ENCODE data around the gene PTPN2.
"Not testable (repeated sequence)": the region's sequence is repeated elsewhere in the genome, so short reads cannot be mapped to it uniquely, and the experiment has no call there.

Gene PTPN2

DNA sequence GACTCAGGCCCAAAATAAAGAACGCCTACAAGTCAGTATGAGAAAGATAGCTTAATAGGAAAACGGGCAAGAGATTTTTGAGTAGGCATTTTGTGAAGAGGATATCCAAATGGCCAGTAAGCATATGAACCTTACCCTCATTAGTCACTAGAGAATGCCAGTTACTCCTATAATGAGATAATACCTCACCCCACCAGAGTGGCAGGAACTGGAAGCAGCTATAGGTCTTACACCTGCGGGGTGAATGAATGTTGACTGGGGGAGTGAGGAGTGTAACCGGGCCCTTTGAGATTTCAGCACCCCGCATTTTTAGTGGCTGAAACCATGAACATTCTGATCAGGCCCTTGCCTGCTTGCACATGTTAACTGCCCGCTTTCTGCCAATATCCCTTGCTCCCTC is 7.5 kb upstream of the PTPN2 start:
- no peak for DNase-seq (ENCODE audit: low read depth)

DNA sequence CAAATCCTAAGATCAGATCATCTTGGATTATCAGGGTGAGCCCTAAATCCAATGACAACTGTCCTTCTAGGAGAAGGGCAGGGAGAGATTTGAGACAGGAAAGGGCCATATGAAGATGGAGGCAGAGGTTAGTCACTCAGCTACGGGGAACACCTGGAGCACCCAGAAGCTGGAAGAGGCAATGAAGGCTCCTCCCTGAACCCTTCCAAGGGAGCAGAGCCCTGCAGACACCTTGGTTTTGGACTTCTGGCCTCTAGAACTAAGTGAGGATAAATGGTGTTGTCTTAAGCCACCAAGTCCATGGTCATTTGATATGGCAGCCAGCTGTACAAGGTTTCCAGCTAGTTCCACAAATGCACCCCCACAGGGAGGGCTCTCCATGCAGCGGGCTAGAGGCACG is 6.9 kb upstream of the PTPN2 start:
- DNase-seq (ENCODE audit: low read depth) = no peak

DNA sequence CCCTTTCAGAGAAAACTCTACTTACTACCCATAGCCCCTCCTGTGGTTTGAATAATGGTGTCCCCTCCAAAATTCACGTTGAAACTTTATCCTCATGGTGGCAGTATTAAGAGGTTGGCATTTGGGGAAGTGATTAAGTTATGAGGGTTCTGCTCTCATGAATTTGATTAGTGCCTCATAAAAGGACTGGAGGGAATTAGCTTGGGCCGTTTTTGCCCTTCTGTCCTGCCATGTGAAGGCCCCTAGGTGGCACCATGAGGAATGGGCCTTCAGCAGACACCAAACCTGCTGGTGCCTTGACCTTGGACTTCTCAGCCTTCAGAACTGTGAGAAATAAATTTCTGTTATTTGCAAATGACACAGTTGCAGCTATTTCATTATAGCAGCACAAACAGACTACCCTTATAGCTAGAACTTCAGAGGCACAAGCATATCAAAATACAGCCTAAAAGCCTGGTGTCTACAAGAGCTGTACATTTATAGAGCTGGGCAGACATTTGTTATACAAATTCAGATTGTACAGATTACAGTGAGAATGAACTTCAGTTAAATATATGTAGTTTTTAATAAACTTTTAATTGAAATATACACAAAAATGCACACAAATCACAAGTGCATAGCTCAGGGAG is 2.6 kb upstream of the PTPN2 start:
- no peak for DNase-seq (ENCODE audit: low read depth)

DNA sequence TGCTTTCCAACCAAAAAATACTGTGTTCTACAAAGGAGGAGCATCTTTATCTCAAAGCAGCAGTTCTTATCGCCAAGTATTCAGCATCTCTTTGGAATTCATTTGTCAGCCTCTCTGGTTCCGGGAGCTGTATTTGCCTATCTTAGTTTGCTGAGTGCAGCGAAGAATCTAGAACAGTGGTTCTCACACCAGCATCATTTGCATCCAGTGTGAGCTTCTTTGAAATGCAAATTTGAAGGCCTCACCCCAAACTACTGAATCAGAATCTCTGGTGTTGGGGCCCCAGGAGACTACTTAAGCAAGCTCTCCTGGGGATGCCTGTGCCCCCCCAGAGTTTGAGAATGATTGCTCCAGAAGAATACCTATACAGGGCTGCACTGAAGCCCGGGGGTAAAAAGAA is 1.5 kb upstream of the PTPN2 start:
- no peak for DNase-seq (ENCODE audit: low read depth)

- DNase-seq (ENCODE audit: low read depth) = no peak
These were observed 628 bp upstream of the PTPN2 start for GRCh38 chr18:12884406-12885323.

DNA sequence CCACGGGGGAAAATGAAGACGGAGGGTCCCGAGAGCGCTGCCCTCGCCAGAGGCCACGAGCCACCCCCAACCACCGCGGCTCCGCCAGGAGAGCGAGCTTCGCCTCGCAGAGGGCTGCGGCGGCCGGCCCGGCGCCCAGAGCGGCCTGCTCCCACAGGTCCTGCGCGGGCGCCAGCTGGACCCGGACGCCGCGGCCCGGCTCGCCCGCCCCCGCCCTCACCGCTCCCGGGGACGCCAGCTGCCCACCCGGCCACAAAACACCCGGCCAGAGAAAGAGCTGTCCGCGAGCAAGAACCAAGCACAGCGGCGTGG is 709 bp downstream of the PTPN2 start:
- no peak for DNase-seq (ENCODE audit: low read depth)

DNA sequence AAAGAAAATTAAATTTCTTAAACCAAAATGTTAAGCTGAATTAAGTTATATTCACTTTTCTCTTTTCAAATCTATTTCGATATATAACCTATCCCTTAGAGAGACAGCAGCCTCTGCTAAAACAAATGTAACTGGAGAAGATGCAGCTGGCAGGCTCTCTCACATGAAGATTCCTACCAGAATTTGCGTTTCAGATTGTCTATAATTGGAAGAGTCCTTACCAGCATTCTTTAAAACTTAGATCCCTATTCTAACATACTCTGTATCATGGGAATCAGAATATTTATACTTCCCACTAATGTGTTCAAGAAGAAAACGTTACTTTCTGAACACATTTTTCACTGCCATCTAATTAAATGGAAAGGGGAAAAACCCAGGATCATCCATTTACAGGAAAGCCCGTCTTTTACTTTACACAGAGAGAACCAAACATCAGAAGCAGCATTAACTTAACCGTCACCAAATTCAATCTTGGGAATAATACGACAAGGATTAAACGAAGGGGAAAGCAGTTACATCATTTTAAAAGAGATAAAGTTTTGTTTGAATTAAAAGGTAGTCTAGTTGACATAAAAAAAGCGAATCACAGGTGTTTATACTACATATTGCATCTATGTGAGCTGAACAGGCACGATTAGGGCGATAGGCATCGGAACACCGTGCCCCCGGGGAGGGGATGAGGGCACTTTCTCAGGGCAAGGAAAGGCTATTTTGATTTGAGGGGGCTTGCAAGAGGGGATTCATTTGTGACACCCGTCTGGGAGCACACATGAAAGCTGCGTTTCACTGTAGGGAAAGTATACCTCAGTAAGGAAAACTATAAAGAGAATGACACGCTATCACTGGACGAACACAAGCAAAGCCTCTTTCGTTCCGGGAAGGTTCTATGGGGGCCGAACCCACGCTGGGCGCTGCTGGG is 1.3 kb downstream of the PTPN2 start:
- no peak for DNase-seq (ENCODE audit: low read depth)

GRCh38 chr18:12880541-12880910 is 3.5 kb downstream of the PTPN2 start:
- DNase-seq (ENCODE audit: low read depth) = no peak

DNA sequence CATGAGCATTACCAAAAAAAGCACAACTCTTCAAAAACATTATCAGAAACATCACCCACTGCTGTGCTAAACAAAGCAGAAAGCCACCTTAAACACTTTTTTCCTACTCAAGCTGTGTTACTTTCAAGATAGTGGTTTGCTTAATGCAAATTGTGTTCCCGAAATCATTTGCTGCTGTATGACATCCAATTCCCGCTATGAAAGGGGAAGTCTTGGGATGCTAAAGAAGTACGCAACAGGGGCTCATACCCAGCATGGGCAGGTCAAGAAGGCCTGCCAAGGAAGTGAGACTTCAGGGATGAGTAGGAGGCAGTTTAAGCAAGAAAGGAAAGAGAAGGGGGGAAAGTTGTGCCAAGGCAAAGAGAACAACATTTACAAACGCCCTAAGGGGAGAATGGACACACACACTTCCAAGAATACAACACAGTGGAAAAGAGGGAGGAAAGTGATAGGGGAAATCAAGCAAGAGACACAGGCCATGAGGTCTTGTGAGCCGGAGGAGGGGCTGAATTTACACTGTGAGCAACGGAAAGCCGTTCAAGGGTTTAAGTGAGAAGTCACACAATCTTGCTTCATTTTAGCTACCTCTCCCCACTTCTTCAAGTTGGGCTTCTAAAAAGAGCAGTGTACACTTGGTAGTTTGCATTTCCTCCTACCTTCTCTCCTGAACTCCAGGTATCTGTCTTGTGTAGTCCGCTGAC is 4.0 kb downstream of the PTPN2 start:
- no peak for DNase-seq (ENCODE audit: low read depth)

- not testable (repeated sequence) for DNase-seq (ENCODE audit: low read depth)
These were observed 9.0 kb downstream of the PTPN2 start for GRCh38 chr18:12874992-12875391.

DNA sequence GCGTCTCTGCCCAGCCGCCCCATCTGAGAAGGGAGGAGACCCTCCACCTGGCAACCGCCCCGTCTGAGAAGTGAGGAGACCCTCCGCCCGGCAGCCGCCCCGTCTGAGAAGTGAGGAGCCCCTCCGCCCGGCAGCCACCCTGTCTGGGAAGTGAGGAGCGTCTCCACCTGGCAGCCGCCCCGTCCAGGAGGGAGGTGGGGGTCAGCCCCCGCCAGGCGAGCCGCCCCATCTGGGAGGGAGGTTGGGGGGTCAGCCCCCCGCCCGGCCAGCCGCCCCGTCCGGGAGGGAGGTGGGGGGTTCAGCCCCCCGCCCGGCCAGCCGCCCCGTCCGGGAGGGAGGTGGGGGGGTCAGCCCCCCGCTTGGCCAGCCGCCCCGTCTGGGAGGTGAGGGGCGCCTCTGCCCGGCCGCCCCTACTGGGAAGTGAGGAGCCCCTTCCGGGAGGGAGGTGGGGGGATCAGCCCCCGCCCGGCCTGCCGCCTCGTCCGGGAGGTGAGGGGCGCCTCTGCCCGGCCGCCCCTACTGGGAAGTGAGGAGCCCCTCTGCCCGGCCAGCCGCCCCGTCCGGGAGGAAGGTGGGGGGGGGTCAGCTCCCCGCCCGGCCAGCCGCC is 10.0 kb downstream of the PTPN2 start:
- DNase-seq (ENCODE audit: low read depth) = not testable (repeated sequence)

- DNase-seq (ENCODE audit: low read depth) = no peak
These were observed 11.6 kb downstream of the PTPN2 start for GRCh38 chr18:12872408-12872807.

DNA sequence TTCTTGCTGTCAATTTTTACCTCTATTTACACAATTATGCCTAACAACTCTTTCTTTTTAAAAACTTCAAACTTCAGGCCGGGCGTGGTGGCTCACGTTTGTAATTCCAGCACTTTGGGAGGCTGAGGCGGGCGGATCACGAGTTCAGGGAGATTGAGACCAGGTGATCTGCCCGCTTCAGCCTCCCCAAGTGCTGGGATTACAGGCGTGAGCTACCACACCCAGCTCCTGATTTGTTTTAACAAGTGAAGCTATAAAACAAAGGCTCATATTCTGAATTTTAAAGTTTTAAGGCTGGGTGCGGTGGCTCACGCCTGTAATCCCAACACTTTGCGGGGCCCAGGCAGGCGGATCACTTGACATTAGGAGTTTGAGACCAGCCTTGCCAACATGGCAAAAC is 15.5 kb downstream of the PTPN2 start:
- DNase-seq (ENCODE audit: low read depth) = no peak

DNA sequence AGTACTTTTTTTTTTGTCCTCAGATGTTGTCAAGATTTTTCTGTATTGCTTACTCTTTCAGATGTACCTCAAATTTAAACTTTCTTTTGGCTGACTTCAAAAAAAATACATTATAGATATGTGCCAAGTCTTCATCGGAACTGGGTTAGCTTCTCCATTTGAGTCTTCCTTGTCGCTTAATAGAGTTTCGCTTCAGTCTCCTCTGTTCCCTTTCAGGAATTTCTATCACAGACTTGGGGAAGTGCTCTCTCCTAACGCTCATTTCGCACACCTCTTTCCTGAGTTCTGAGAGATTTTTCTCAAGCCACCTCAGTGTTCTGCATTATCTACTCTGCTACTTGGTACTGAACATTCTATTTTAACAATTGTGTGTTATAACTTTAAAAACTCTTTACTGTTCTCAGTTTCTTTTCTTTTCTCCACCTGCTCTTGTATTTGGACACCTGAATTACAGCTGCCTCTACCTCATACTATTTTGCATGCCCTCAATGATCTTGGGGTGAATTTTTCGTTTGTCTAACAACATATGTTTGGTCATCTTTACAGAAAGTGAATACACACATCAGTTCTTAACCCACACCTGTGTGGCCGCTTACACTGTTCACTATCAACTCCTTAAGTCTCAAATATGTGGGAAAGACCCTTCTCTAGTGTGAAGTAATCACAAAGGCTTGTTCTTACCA is 16.5 kb downstream of the PTPN2 start:
- DNase-seq (ENCODE audit: low read depth) = no peak

DNA sequence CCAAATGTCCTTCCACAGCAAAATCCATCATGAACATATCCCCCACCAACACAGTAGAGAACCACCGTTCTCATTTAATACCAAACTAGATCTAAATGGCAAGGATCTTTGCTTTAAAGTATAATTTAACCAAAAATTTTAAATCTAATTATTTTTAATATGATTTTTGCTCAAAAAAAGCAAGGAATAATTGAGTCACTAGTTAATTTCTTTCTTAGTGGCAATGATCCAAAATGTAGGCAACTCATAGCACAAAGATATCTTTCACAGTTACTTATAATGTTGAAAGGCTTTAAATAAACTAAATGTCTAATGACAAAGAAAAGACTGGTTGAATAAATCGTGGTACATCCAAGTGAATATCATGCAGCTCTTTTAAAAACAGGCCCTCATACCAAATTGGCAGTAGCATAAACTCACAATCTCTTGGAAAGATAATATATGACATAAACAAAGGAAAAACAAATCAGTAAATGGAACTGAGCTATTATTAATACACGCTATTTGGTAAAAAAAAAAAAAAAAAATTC is 20.3 kb downstream of the PTPN2 start:
- DNase-seq (ENCODE audit: low read depth) = no peak

DNA sequence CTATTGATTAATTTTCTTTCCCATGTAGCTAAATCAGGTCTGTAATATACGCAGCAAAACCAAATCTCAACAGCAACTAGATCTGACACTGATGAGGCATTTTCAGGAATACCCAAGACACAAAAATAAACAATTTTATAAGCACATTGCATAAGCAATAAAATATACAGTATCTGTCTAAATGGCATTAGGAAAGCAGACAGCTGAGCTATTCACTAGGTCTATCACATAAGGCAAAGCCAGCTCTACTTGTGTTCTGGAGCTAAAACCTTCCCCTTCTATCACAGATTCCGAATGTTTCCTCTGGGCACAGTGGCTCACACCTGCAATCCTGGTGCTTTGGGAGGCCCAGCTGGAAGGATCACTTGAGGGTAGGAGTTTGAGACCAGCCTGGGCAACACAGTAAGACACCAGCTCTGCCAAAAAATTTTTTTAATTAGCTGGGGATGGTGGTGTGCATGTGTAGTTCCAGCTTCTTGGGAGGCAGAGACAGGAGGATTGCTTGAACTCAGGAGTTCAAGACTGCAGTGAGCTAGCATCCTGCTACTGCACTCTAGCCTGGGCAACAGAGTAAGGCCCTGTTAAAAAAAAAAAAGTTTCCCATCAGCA is 21.1 kb downstream of the PTPN2 start:
- DNase-seq (ENCODE audit: low read depth) = no peak

GRCh38 chr18:12862467-12862866 is 21.6 kb downstream of the PTPN2 start:
- no peak for DNase-seq (ENCODE audit: low read depth)

DNA sequence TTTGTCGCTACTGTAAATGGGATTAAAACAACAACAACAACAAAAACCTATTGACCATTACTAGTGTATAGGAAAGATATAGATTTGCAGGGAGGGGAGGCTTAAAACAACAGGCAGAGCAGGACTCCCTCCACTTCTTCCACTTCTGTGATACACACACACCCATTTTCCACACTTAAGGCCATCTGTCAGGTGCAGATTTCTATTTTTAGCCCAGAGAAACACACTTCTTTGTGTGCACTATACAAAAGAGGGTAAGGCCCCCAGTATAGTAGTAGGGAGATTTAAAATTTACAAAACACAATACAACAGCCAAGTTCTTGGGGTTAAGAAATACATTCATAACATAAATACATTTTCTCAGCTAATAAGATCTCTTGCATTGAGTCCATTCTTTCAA is 22.4 kb downstream of the PTPN2 start:
- no peak for DNase-seq (ENCODE audit: low read depth)

DNA sequence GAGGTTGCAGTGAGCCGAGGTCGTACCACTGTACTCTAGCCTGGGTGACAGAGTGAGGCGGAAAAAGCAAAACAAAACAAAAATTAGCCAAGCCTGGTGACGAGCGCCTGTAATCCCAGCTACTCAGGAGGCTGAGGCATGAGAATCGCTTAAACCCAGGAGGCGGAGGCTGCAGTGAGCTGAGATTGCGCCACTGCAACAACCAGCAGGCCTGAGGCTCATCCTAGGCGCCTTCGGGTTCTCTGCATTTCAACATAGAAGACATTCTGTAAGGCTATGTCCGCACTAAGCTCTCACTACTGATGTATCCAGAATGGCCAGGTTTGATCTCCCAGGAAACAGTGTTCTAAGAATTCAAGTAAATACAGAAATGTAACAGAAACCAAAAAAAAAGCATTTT is 23.5 kb downstream of the PTPN2 start:
- no peak for DNase-seq (ENCODE audit: low read depth)

- DNase-seq (ENCODE audit: low read depth) = no peak
These were observed 25.0 kb downstream of the PTPN2 start for GRCh38 chr18:12858991-12859390.

All from stimulated activated CD8-positive, alpha-beta memory T cell treated with anti-CD3 and anti-CD28 coated beads, Interleukin-12 subunit alpha, Interleukin-12 subunit beta, amount 100 ng/mL, for 1 hour (primary cell).